ENCODE measurements around the gene VAV2.

VAV2 gene

GRCh38 chr9:134033516-134034214 lies 41.5 kb upstream of the VAV2 start:
- Histone ChIP-seq H3K27me3 (ENCODE audit: control insufficient read depth in 1 of 2, insufficient read depth in 2 of 2, low read length in 2 of 2) (no peaks in the 10 kb centered on the region), H3K4me1 (ENCODE audit: insufficient read depth, low read length) (no peaks in the 10 kb centered on the region), H3K36me3 (ENCODE audit: insufficient read depth, low read length) (peaks cover 61% of the 10 kb centered on the region)

GRCh38 chr9:134032456-134033222 lies 40.5 kb upstream of the VAV2 start:
- Histone ChIP-seq H3K4me3 (ENCODE audit: low read depth in 1 of 2, low read length in 2 of 2) (no peak overlapping the region), H3K27ac (ENCODE audit: low read depth, low read length) (no peak overlapping the region), H3K4me1 (ENCODE audit: insufficient read depth, low read length) (no peaks in the 10 kb centered on the region), H3K36me3 (ENCODE audit: insufficient read depth, low read length) (peaks cover 54% of the 10 kb centered on the region), H3K9me3 (ENCODE audit: low read length) (no peaks in the 10 kb centered on the region), H3K27me3 (ENCODE audit: control insufficient read depth in 1 of 2, insufficient read depth in 2 of 2, low read length in 2 of 2) (no peaks in the 10 kb centered on the region), H3K9ac (ENCODE audit: low read length) (no peak overlapping the region)

More at GRCh38 chr9:134033516-134034214, 41.5 kb upstream of the VAV2 start:
- Histone ChIP-seq H3K9ac (ENCODE audit: low read length) (no peak overlapping the region), H3K9me3 (ENCODE audit: low read length) (no peaks in the 10 kb centered on the region), H3K4me3 (ENCODE audit: low read depth in 1 of 2, low read length in 2 of 2) (no peak overlapping the region), H3K27ac (ENCODE audit: low read depth, low read length) (no peak overlapping the region)

GRCh38 chr9:134031783-134032182 lies 39.7 kb upstream of the VAV2 start:
- H3K36me3 ChIP-seq (ENCODE audit: insufficient read depth, low read length): peaks cover 61% of the 10 kb centered on the region
- H3K27ac ChIP-seq (ENCODE audit: low read depth, low read length): no peak overlapping the region
- no peak overlapping the region for H3K4me3 ChIP-seq (ENCODE audit: low read depth in 1 of 2, low read length in 2 of 2)
- no peaks in the 10 kb centered on the region for H3K27me3 ChIP-seq (ENCODE audit: control insufficient read depth in 1 of 2, insufficient read depth in 2 of 2, low read length in 2 of 2)
- no peak overlapping the region for H3K9ac ChIP-seq (ENCODE audit: low read length)
- H3K4me1 ChIP-seq (ENCODE audit: insufficient read depth, low read length): no peaks in the 10 kb centered on the region
- H3K9me3 ChIP-seq (ENCODE audit: low read length): no peaks in the 10 kb centered on the region

GRCh38 chr9:134030821-134031470 lies 38.8 kb upstream of the VAV2 start:
- Histone ChIP-seq H3K36me3 (ENCODE audit: insufficient read depth, low read length) (peaks cover 60% of the 10 kb centered on the region), H3K9me3 (ENCODE audit: low read length) (no peaks in the 10 kb centered on the region), H3K27ac (ENCODE audit: low read depth, low read length) (no peak overlapping the region)

GRCh38 chr9:134029248-134030226 lies 37.4 kb upstream of the VAV2 start:
- peaks cover 46% of the 10 kb centered on the region for H3K36me3 ChIP-seq (ENCODE audit: insufficient read depth, low read length)
- H3K27ac ChIP-seq (ENCODE audit: low read depth, low read length): no peak overlapping the region
- H3K9me3 ChIP-seq (ENCODE audit: low read length): no peaks in the 10 kb centered on the region

More at GRCh38 chr9:134030821-134031470, 38.8 kb upstream of the VAV2 start:
- no peaks in the 10 kb centered on the region for H3K27me3 ChIP-seq (ENCODE audit: control insufficient read depth in 1 of 2, insufficient read depth in 2 of 2, low read length in 2 of 2)
- H3K4me1 ChIP-seq (ENCODE audit: insufficient read depth, low read length): peaks cover 7% of the 10 kb centered on the region
- no peak overlapping the region for H3K9ac ChIP-seq (ENCODE audit: low read length)
- H3K4me3 ChIP-seq (ENCODE audit: low read depth in 1 of 2, low read length in 2 of 2): no peak overlapping the region

GRCh38 chr9:134028575-134029247 lies 36.6 kb upstream of the VAV2 start:
- Histone ChIP-seq H3K9me3 (ENCODE audit: low read length) (no peaks in the 10 kb centered on the region), H3K4me3 (ENCODE audit: low read depth in 1 of 2, low read length in 2 of 2) (no peak overlapping the region), H3K27ac (ENCODE audit: low read depth, low read length) (no peak overlapping the region), H3K27me3 (ENCODE audit: control insufficient read depth in 1 of 2, insufficient read depth in 2 of 2, low read length in 2 of 2) (no peaks in the 10 kb centered on the region), H3K36me3 (ENCODE audit: insufficient read depth, low read length) (peaks cover 38% of the 10 kb centered on the region), H3K4me1 (ENCODE audit: insufficient read depth, low read length) (peaks cover 8% of the 10 kb centered on the region), H3K9ac (ENCODE audit: low read length) (no peak overlapping the region)

More at GRCh38 chr9:134029248-134030226, 37.4 kb upstream of the VAV2 start:
- Histone ChIP-seq H3K9ac (ENCODE audit: low read length) (no peak overlapping the region), H3K4me3 (ENCODE audit: low read depth in 1 of 2, low read length in 2 of 2) (no peak overlapping the region), H3K27me3 (ENCODE audit: control insufficient read depth in 1 of 2, insufficient read depth in 2 of 2, low read length in 2 of 2) (no peaks in the 10 kb centered on the region), H3K4me1 (ENCODE audit: insufficient read depth, low read length) (peaks cover 8% of the 10 kb centered on the region)

GRCh38 chr9:134028076-134028475 lies 36.0 kb upstream of the VAV2 start:
- H3K27ac ChIP-seq (ENCODE audit: low read depth, low read length): no peak overlapping the region
- no peak overlapping the region for H3K9ac ChIP-seq (ENCODE audit: low read length)
- no peaks in the 10 kb centered on the region for H3K9me3 ChIP-seq (ENCODE audit: low read length)
- peaks cover 31% of the 10 kb centered on the region for H3K36me3 ChIP-seq (ENCODE audit: insufficient read depth, low read length)
- peaks cover 8% of the 10 kb centered on the region for H3K4me1 ChIP-seq (ENCODE audit: insufficient read depth, low read length)
- no peaks in the 10 kb centered on the region for H3K27me3 ChIP-seq (ENCODE audit: control insufficient read depth in 1 of 2, insufficient read depth in 2 of 2, low read length in 2 of 2)
- no peak overlapping the region for H3K4me3 ChIP-seq (ENCODE audit: low read depth in 1 of 2, low read length in 2 of 2)

GRCh38 chr9:134027561-134027960 lies 35.4 kb upstream of the VAV2 start:
- Histone ChIP-seq H3K27me3 (ENCODE audit: control insufficient read depth in 1 of 2, insufficient read depth in 2 of 2, low read length in 2 of 2) (no peaks in the 10 kb centered on the region), H3K36me3 (ENCODE audit: insufficient read depth, low read length) (peaks cover 27% of the 10 kb centered on the region), H3K9me3 (ENCODE audit: low read length) (no peaks in the 10 kb centered on the region), H3K4me3 (ENCODE audit: low read depth in 1 of 2, low read length in 2 of 2) (no peak overlapping the region), H3K27ac (ENCODE audit: low read depth, low read length) (no peak overlapping the region), H3K4me1 (ENCODE audit: insufficient read depth, low read length) (peaks cover 8% of the 10 kb centered on the region), H3K9ac (ENCODE audit: low read length) (no peak overlapping the region)

- H3K4me1 ChIP-seq (ENCODE audit: insufficient read depth, low read length): peaks cover 8% of the 10 kb centered on the region
- H3K9me3 ChIP-seq (ENCODE audit: low read length): no peaks in the 10 kb centered on the region
- H3K4me3 ChIP-seq (ENCODE audit: low read depth in 1 of 2, low read length in 2 of 2): no peak overlapping the region
- H3K27ac ChIP-seq (ENCODE audit: low read depth, low read length): no peak overlapping the region
- H3K27me3 ChIP-seq (ENCODE audit: control insufficient read depth in 1 of 2, insufficient read depth in 2 of 2, low read length in 2 of 2): no peaks in the 10 kb centered on the region
- H3K9ac ChIP-seq (ENCODE audit: low read length): no peak overlapping the region
- H3K36me3 ChIP-seq (ENCODE audit: insufficient read depth, low read length): peaks cover 27% of the 10 kb centered on the region
Measured at GRCh38 chr9:134026981-134027380, 34.9 kb upstream of the VAV2 start.

- no peaks in the 10 kb centered on the region for H3K9me3 ChIP-seq (ENCODE audit: low read length)
- H3K4me1 ChIP-seq (ENCODE audit: insufficient read depth, low read length): peaks cover 8% of the 10 kb centered on the region
- peaks cover 24% of the 10 kb centered on the region for H3K36me3 ChIP-seq (ENCODE audit: insufficient read depth, low read length)
- H3K9ac ChIP-seq (ENCODE audit: low read length): no peak overlapping the region
- H3K27me3 ChIP-seq (ENCODE audit: control insufficient read depth in 1 of 2, insufficient read depth in 2 of 2, low read length in 2 of 2): no peaks in the 10 kb centered on the region
- H3K4me3 ChIP-seq (ENCODE audit: low read depth in 1 of 2, low read length in 2 of 2): no peak overlapping the region
- H3K27ac ChIP-seq (ENCODE audit: low read depth, low read length): no peak overlapping the region
Measured at GRCh38 chr9:134026581-134026980, 34.5 kb upstream of the VAV2 start.

Measured in muscle layer of colon (tissue), 2 donors.